Endothelial cell of umbilical vein (primary cell): ENCODE data around the gene SIGLECL1. TPM values are rescaled to one million over a fixed set of nuclear protein-coding genes. Genes with fewer than 3 reads are reported as not detected.
"Not testable (repeated sequence)": the region's sequence is repeated elsewhere in the genome, so short reads cannot be mapped to it uniquely, and the experiment has no call there.

Source experiments
- BruUV-seq: library from RNA; stranded (reverse); fragments of 400-500 nt; replicated peaks from 2 replicates; lab custom pipeline; 2021; lab: Mats Ljungman, UMichigan
- CTCF ChIA-PET: fragments of 300-600, 350-600 bp; sonication (Branson Sonifier 250); formaldehyde crosslinking; loops from one replicate; lab custom pipeline; 2021; ENCODE audit warnings: antibody characterized with exemption, inconsistent platforms; lab: Charles Lee
- POLR2A ChIA-PET: fragments of 300-600, 350-600 bp; sonication (Branson Sonifier 250); formaldehyde crosslinking; loops from one replicate; lab custom pipeline; 2021; ENCODE audit warnings: antibody characterized with exemption, inconsistent platforms; lab: Charles Lee
- DNase-seq: peaks from one replicate; pipeline ENCODE4 v3.0.0-alpha.2; 2011; ENCODE audit warnings: low read depth, low spot score
- FAIRE-seq: peaks from 2 replicates; lab custom pipeline; 2011; peaks lifted over from hg19 to GRCh38; lab: Jason Lieb, UNC
- H2AFZ ChIP-seq: 2 replicates; pipeline ENCODE4 v1.6.0; 2012; ENCODE audit warnings: low read depth, low read length, control low read depth, inconsistent platforms
- H3K27ac ChIP-seq: 2 replicates; pipeline ENCODE4 v1.5.1; 2011; ENCODE audit warnings: low read depth, mild to moderate bottlenecking, control low read depth, low read length, moderate library complexity; ENCODE audit not compliant: insufficient read depth
- H3K27me3 ChIP-seq, 2 experiments: 2 replicates each; pipeline versions ENCODE4 v1.6.0 to v1.6.1; 2011; ENCODE audit warnings: low read length in 2 of 2, mixed read lengths in 1 of 2; ENCODE audit not compliant: control insufficient read depth in 2 of 2, insufficient read depth in 2 of 2
- H3K36me3 ChIP-seq, 2 experiments: 2 replicates in 1 of 2; 3 replicates in 1 of 2; pipeline ENCODE4 v1.5.1; 2011; ENCODE audit warnings: low read length in 2 of 2, mild to moderate bottlenecking in 1 of 2, moderate library complexity in 1 of 2; ENCODE audit not compliant: control insufficient read depth in 2 of 2, insufficient read depth in 2 of 2; ENCODE audit errors: extremely low read depth in 1 of 2
- H3K4me1 ChIP-seq: 3 replicates; pipeline ENCODE4 v1.5.1; 2011; ENCODE audit warnings: mild to moderate bottlenecking, low read length; ENCODE audit not compliant: control insufficient read depth, insufficient read depth; ENCODE audit errors: extremely low read depth
- H3K4me2 ChIP-seq: 2 replicates; pipeline ENCODE4 v1.6.1; 2011; ENCODE audit warnings: low read length, control low read depth, mixed read lengths; ENCODE audit not compliant: insufficient read depth
- H3K4me3 ChIP-seq, 3 experiments: fragments of 200-600 bp in 1 of 3; sonication (generic), shearing (Covaris generic) in 1 of 3; replicated peaks in 1 of 3; 2 replicates each; pipeline ENCODE4 v1.5.1; 2011 to 2016; ENCODE audit warnings: control low read depth in 3 of 3, low read length in 3 of 3, mild to moderate bottlenecking in 2 of 3, inconsistent platforms in 1 of 3, low read depth in 1 of 3, moderate library complexity in 1 of 3; ENCODE audit not compliant: insufficient read depth in 1 of 3
- H3K79me2 ChIP-seq: 2 replicates; pipeline ENCODE4 v1.6.0; 2012; ENCODE audit warnings: low read length, inconsistent platforms; ENCODE audit not compliant: control insufficient read depth, insufficient read depth
- H3K9ac ChIP-seq: replicated peaks from 2 replicates; pipeline ENCODE3; 2011; ENCODE audit warnings: low read length, control low read depth; ENCODE audit not compliant: insufficient read depth; ENCODE audit errors: extremely low read depth
- H3K9me1 ChIP-seq: replicated peaks from 3 replicates; pipeline ENCODE4 v1.6.0; 2011; ENCODE audit warnings: mild to moderate bottlenecking, low read length; ENCODE audit not compliant: control insufficient read depth, insufficient read depth; ENCODE audit errors: extremely low read depth
- H3K9me3 ChIP-seq: replicated peaks from 2 replicates; pipeline ENCODE4 v1.5.1; 2012; ENCODE audit warnings: low read length, inconsistent platforms; ENCODE audit not compliant: control insufficient read depth, insufficient read depth
- H4K20me1 ChIP-seq: replicated peaks from 2 replicates; pipeline ENCODE3; 2011; ENCODE audit warnings: mild to moderate bottlenecking, low read length; ENCODE audit not compliant: control insufficient read depth, insufficient read depth; ENCODE audit errors: extremely low read depth
- FOS ChIP-seq: IDR thresholded peaks from 2 replicates; pipeline ENCODE4 v1.6.1; 2011; ENCODE audit warnings: mild to moderate bottlenecking, low read length, moderate library complexity, borderline replicate concordance; ENCODE audit not compliant: insufficient read depth
- MYC ChIP-seq: IDR thresholded peaks from one replicate; pipeline ENCODE4 v1.6.1; 2011; ENCODE audit warnings: mild to moderate bottlenecking, low read depth, low read length
- POLR2AphosphoS5 ChIP-seq: IDR thresholded peaks from 2 replicates; pipeline ENCODE4 v1.6.1; 2012; ENCODE audit warnings: low read depth, mild to moderate bottlenecking, control low read depth, low read length, moderate library complexity; ENCODE audit not compliant: insufficient read depth
- dilution Hi-C: fragments of 300-500 bp; cut with MboI; formaldehyde crosslinking; loops from one replicate; pipeline ENCODE4 v1.15.0; 2019; ENCODE audit warnings: low sequenced_read_pairs; ENCODE audit not compliant: extremely low pct_ligation_motif_present
- intact Hi-C: fragments of 100-400 bp; cut with micrococcal nuclease; formaldehyde crosslinking; loops from one replicate; pipeline ENCODE4 v1.10.0; 2022
- polyA plus RNA-seq, 4 experiments: library from polyadenylated mRNA; depleted of rRNA in 3 of 4; stranded (reverse) in 3 of 4; unstranded in 1 of 4; fragments of >200 nt; gene quantifications; 2 replicates each; pipeline versions ENCODE4 v1.2.1 to v1.2.3, GENCODE V29; 2011 to 2012; ENCODE audit warnings: missing spikeins in 1 of 4
- total RNA-seq: library from RNA; stranded (reverse); gene quantifications from 2 replicates; pipeline ENCODE4 v1.2.3, GENCODE V29; 2021
- TF ChIP-seq, protein P1 (sequence below), 2 donors: IDR thresholded peaks; 1 replicate in 1 of 2; 2 replicates in 1 of 2; pipeline ENCODE4 v1.5.1; 2011; ENCODE audit warnings: low read length in 2 of 2, mild to moderate bottlenecking in 2 of 2, moderate library complexity in 2 of 2, control low read depth in 1 of 2, inconsistent platforms in 1 of 2, low read depth in 1 of 2; ENCODE audit not compliant: insufficient read depth in 1 of 2; ENCODE audit errors: extremely low read depth in 1 of 2

The SIGLECL1 gene
- total and polyA plus RNA-seq, 2 donors (not counting 3 experiments of a cell fraction or from before 2014, with no cell fraction given): not detected

DNA sequence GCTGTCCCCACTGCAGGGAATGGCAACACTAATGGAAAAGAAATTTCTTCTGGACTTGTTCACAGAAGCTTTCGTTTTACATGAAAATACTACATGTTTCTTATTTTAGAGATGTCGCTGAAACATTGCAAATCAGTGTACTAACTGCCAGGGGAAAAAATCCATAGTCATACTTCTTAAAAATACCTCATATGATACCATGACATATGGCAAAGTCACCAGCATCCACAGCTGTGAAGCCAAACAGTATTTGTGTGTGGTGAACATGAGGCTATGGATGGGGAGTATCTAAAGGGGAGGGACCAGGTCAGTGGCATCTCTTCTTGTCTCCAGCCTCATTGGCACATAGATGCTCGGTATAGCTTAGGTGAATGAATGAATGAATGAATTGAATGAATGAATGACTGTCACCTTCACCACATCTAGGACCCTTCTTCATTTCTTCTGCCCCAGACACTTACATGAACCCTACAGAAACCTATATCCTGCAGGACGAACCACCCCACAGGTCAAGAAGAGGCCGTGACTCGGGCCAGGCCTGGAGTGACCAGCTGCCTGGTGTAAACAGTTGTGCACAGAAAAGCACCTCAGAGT, 40.6 kb upstream of the SIGLECL1 start:
- Histone ChIP-seq H3K27me3 (no peaks in the 10 kb centered on the region), H3K4me2 (no peak overlapping the region), H3K9me3 (no peaks in the 10 kb centered on the region), H3K9me1 (no peaks in the 10 kb centered on the region), H3K27ac (no peak overlapping the region), H4K20me1 (no peaks in the 10 kb centered on the region), H3K4me3 (no peak overlapping the region), H2AFZ (no peak overlapping the region), H3K9ac (no peak overlapping the region), H3K4me1 (no peaks in the 10 kb centered on the region), H3K79me2 (no peaks in the 10 kb centered on the region), H3K36me3 (no peaks in the 10 kb centered on the region)
- TF ChIP-seq MYC: no peak
- TF ChIP-seq POLR2AphosphoS5: no peak
- no peak for TF ChIP-seq FOS
- TF ChIP-seq, protein P1, sequence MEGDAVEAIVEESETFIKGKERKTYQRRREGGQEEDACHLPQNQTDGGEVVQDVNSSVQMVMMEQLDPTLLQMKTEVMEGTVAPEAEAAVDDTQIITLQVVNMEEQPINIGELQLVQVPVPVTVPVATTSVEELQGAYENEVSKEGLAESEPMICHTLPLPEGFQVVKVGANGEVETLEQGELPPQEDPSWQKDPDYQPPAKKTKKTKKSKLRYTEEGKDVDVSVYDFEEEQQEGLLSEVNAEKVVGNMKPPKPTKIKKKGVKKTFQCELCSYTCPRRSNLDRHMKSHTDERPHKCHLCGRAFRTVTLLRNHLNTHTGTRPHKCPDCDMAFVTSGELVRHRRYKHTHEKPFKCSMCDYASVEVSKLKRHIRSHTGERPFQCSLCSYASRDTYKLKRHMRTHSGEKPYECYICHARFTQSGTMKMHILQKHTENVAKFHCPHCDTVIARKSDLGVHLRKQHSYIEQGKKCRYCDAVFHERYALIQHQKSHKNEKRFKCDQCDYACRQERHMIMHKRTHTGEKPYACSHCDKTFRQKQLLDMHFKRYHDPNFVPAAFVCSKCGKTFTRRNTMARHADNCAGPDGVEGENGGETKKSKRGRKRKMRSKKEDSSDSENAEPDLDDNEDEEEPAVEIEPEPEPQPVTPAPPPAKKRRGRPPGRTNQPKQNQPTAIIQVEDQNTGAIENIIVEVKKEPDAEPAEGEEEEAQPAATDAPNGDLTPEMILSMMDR (IDR thresholded peaks at IDR 0.05; ENCODE audit: extremely low read depth in 1 of 2, insufficient read depth in 1 of 2, low read depth in 1 of 2, low read length in 2 of 2): no peak
- dilution Hi-C loops: no loop called here
- intact Hi-C loops: no loop called here
- no TSS peak for BruUV-seq
- no peak for DNase-seq
- FAIRE-seq: no peak
- ChIA-PET POLR2A (no interaction called here), CTCF (no interaction called here)

DNA sequence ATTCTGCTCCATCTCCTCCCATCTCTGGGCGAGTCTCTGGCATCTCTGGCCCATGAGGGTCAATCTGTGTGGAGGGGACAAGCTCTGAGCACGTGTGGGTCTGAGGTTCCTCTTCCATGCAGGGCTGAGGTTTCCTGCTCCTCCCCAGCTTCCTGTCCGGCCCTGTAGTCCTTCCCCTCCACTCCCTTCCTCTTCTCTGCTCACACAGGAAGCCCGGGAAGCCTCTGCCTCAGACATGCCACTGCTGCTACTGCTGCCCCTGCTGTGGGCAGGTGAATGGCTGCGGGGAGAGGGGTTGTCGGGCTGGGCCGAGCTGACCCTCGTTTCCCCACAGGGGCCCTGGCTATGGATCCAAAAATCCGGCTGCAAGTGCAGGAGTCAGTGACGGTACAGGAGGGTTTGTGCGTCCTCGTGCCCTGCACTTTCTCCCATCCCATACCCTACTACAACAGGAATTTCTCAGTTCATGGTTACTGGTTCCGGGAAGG, 40.0 kb upstream of the SIGLECL1 start:
- dilution Hi-C loops: not testable (repeated sequence)

More for the DNA sequence above, 40.0 kb upstream of the SIGLECL1 start:
- H3K79me2 ChIP-seq, intact Hi-C loops, H4K20me1 ChIP-seq, H3K4me1 ChIP-seq, DNase-seq, H3K9ac ChIP-seq, POLR2A ChIA-PET, H3K27ac ChIP-seq, H3K9me1 ChIP-seq, H3K36me3 ChIP-seq, FAIRE-seq, H3K4me2 ChIP-seq, H3K9me3 ChIP-seq, H3K4me3 ChIP-seq, H3K27me3 ChIP-seq, CTCF ChIA-PET, H2AFZ ChIP-seq, BruUV-seq: not testable (repeated sequence)
